ENCODE results near the gene COQ9. TPM values are rescaled to one million over a fixed set of nuclear protein-coding genes. Genes with fewer than 3 reads are reported as not detected.
"Not testable (repeated sequence)": the region's sequence is repeated elsewhere in the genome, so short reads cannot be mapped to it uniquely, and the experiment has no call there.

The COQ9 gene
- total RNA-seq, 2 donors from 2014 or later: 107 to 117 TPM

DNA sequence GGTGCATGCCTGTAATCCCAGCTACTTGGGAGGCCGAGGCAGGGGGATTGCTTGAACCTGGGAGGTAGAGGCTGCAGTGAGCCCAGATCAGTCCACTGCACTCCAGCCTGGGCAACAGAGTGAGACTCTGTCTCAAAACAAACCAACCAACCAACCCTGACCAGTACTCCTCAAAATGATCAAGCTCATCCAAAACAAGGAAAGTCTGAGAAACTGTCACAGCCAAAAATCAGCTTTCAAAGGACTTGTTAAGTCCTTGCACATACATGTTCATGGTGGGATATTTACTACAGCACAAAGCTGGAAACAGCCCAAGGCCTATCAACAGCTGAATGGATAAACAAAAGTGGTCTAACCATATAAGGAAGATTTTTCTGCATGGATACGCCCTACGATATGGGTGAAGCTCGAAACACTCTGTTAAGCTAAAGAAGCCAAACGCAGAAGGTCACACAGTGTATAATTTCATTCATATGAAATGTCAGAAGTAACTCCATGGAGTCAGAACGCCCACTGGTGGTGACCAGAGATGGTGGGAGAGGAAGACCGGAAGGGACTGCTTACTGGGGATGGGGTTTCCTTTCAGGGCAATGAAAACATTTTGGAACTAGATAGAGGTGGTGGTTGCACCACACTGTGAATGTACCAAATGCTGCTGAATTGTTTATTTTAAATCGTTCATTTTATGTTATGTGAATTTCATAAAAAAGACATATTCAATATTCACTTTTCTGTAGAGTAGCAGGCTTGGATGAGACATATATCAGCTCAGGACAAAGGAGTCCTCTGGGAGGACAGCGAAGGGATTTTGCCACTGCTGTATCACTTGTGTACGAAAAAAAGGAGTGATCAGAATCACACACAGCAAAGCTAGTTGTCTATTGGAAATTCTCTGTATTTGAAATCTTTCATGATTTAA lies 25.0 kb upstream of the COQ9 start:
- DNase-seq (peak in 1 of 2 donors; percentile 58), ATAC-seq (peak; percentile 55)
- intact Hi-C loops (cut with DNase I, micrococcal nuclease): loop anchor here in 1 of 2 donors (5.0 to 10.0 kb wide), 2 partner anchors 95 to 337 kb away; no protein-coding TSS in a partner anchor

DNA sequence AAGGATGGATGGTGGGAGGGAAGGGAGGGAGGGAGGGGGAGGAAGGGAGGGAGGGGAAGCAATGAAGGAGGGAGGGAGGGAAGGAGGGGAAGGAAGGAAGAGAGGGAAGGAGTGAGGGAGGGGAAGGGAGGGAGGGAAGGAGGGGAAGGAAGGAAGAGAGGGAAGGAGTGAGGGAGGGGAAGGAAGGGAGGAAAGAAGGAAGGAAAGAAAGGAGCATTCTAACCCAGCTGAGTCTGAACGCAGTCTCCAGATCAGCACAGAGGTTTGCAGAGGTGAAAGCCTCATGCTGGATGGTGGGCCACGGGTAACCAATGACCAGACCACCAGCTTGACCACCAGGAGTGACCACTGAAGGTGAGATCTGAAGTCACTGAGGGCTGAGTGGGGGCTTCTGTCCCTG lies 24.1 kb upstream of the COQ9 start:
- intact Hi-C loops (cut with DNase I, micrococcal nuclease): loop anchor here in 1 of 2 donors (5.0 to 10.0 kb wide), 2 partner anchors 94 to 338 kb away; no protein-coding TSS in a partner anchor
- DNase-seq (no peak), ATAC-seq (no peak)

DNA sequence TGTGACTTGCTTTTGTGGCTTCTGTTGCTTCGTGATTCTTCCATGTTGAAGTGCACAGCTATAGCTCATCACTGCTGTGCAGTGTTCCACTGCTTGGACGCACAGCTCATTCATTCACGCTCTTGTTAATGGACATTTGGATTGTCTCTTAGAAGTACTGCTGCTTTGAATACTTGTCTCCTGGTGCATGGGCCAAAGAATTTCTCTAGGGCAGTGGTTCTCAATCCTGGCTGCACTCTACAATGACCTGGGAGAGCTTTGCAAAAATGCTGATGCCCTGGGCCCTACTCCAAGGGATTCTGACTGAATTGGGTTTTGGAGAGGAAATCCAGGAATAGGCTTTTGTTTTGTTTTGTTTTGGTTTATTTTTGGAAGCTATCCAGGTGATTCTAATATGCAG lies 22.7 kb upstream of the COQ9 start:
- intact Hi-C loops (cut with DNase I, micrococcal nuclease): loop anchor here in 1 of 2 donors (5.0 to 10.0 kb wide), 2 partner anchors 93 to 340 kb away; no protein-coding TSS in a partner anchor
- ATAC-seq (no peak), DNase-seq (no peak)

DNA sequence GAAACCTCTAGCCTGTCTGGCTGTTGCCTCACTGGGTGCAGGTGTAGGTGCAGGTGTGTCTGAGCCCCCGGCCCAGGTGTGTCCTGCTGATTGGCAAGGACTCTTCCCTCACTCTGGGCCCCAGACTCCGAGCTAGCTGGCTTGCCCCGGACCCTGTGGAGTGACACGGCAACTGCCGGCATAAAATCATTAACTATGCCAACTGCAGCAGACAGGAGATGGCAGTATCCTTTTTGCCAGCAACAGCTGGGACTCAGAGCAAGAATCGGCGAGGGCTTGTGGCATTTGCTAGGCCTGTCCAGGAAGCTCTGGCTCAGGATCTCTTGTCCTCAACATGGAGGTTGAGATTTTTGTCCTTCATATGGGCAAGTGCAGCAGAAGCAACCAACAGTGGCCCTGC lies 20.9 kb upstream of the COQ9 start:
- DNase-seq (no peak), ATAC-seq (no peak)
- intact Hi-C loops (cut with DNase I, micrococcal nuclease): loop anchor here in 1 of 2 donors (10.0 kb wide), 1 partner anchor 342 kb away; no protein-coding TSS in a partner anchor

DNA sequence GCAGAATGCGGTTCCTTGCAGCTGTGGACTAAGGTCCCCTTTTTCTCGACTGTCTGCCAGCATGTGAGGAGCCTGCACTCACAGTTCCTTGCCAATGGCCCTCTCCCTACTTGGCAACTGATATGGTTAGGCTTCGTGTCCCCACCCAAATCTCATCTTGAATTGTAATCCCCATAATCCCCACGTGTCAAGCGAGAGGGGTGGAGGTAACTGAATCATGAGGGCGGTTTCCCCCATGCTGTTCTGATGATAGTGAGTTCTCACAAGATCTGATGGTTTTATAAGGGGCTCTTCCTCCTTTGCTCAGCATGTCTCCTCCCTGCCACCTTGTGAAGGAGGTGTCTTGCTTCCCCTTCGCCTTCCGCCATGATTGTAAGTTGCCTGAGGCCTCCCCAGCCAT lies 20.0 kb upstream of the COQ9 start:
- DNase-seq (no peak), ATAC-seq (no peak)
- intact Hi-C loops (cut with DNase I, micrococcal nuclease): loop anchor here in 1 of 2 donors (10.0 kb wide), 1 partner anchor 343 kb away; no protein-coding TSS in a partner anchor

DNA sequence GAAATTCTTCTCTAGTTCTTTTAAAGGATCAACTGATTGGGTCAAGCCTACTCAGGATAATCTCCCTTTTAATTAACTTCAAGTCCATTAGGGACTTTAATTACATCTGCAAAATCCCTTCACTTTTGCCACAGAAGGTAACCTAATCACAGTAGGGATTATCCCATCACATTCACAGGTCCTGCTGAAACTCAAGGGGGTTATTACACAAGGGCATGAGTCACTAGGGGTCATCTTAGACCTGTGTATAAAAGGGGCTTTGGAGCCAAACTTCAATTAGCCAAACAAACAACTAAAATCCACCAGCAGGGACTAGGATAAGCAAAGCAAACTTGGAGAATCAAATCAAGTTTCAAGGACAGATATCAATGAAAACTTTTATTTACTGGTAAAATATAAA lies 19.5 kb upstream of the COQ9 start:
- intact Hi-C loops (cut with DNase I, micrococcal nuclease): loop anchor here in 1 of 2 donors (10.0 kb wide), 1 partner anchor 343 kb away; no protein-coding TSS in a partner anchor
- no peak for ATAC-seq
- DNase-seq: no peak

DNA sequence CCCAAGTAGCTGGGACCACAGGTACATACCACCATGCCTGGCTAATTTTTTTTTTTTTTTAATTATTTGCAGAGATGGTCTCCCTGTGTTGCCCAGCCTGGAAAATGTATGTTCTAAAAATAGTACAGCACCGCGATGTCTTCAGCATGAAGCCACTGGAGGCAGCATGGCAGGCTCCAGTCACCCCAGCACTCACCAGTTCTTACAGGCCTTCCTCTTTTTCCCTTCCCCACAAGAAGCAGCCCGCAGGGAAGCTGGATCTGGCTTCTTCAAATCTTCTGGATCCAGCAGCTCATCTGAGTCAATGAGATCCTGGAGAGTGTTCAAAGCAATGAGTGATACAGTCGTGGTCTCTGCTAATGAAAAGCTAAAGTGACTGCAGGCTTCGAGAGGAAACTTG lies 16.3 kb upstream of the COQ9 start:
- DNase-seq (no peak), ATAC-seq (no peak)
- intact Hi-C loops (cut with DNase I, micrococcal nuclease): no loop called here

DNA sequence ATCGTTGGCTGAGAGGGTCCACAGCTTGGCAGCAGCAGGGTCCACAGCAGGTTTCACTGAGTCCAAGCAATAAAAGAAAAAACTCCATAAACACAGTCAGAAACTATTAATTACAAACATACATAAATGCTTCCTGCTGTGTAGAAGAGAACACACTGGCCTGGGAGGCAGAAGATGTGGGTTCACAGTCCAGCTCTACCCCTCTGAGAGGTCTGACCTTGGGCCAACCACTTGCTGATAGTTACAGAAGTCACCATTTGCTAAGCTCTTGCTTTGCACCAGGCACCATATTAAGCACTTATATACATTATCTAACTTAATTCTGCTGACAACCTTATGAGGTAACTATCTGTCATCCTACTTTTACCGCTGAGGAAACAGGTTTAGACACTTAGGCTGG lies 14.8 kb upstream of the COQ9 start:
- ATAC-seq (peak; percentile 81), DNase-seq (no peak)
- intact Hi-C loops (cut with DNase I, micrococcal nuclease): no loop called here

DNA sequence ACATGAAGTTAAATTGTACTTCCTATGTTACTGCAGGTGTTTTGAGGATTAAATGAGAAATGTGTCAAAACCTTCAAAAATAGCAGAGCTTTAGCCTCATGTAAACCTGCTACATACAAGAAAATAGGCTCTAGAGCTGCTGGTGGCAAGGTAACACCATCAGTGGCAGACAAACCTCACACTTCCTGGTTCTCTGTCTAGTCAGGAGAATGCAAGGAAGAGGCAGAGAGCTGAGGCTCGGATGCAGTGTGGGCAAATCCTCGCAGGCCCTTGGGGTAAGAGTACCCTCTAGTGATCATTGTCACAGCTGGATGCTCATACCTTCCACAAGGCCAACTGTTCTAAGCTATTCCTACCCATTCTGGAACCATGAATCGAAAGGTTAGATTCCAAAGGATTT lies 14.3 kb upstream of the COQ9 start:
- ATAC-seq (no peak), DNase-seq (no peak)
- intact Hi-C loops (cut with DNase I, micrococcal nuclease): no loop called here

DNA sequence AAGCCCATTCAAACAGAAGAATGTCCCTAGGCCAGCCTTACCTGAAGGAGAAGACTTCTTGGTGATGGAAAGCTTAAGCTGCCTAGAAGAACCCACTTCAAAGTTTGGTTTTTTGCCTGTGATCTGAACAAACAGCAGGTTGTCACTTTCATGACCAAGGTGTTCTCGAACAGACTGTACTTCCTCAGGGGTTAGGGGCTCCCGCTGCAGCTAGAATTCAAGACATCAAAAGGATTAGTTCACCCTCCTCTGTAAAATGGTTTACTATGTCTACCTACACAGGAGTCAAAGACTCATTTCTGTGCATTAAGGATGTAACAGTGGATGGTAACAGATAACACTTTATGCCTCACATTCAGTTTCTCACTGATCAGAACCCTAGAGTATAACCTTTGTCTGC lies 13.3 kb upstream of the COQ9 start:
- ATAC-seq (no peak), DNase-seq (no peak)
- intact Hi-C loops (cut with DNase I, micrococcal nuclease): no loop called here

DNA sequence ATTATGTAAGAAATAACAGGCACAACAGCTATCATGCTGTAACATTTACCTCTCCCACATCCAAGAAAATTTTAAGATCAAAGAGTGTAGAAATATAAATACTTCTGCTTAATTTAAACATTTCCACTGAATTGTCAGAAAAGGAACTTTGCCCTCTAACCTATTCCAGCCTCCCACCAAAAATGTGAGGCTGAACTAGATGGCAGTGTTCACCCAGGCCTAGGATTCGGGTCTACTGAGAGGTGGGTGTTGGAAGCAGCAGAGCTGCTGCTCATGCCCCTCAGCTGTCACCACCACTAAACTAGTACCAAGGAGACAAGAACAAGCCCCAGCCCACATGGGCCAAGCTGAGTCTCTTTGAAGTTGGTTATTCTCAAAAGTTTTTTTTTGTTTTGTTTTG lies 11.4 kb upstream of the COQ9 start:
- no peak for ATAC-seq
- intact Hi-C loops (cut with DNase I, micrococcal nuclease): no loop called here
- no peak for DNase-seq

DNA sequence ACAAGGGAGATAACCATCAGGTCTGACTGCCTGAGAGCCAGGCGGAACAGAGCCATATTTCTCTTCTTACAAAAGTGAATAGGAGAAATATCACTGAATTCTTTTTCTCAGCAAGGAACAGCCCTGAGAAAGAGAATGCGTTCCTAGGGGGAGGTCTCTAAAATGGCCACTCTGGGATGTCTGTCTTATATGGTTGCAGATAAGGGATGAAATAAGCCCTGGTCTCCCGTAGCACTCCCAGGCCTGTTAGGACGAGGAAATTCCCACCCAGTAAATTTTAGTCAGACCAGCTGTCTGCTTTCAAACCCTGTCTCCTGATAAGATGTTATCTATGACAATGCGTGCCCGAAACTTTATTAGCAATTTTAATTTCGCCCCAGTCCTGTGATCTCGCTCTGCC lies 7.3 kb upstream of the COQ9 start:
- intact Hi-C loops (cut with DNase I, micrococcal nuclease); DNase-seq; ATAC-seq: not testable (repeated sequence)

DNA sequence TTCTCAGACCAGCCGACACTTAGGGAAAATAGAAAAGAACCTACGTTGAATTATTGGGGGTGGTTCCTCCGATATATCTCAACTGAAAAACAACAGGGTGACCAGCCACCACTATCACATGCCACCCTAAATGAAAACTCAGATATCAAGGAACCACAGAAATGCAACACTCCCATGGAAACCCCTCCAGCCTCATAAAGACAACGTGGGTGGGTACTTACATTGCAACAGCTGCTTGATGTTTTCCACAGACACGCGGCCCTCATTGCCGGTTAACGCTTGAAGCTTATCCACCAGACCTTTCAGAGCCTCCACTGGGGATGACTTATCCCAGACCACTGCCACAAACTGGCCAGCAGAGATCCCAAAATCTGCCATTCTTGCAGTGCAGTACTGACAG lies 6.7 kb upstream of the COQ9 start:
- intact Hi-C loops (cut with DNase I, micrococcal nuclease); DNase-seq; ATAC-seq: not testable (repeated sequence)

DNA sequence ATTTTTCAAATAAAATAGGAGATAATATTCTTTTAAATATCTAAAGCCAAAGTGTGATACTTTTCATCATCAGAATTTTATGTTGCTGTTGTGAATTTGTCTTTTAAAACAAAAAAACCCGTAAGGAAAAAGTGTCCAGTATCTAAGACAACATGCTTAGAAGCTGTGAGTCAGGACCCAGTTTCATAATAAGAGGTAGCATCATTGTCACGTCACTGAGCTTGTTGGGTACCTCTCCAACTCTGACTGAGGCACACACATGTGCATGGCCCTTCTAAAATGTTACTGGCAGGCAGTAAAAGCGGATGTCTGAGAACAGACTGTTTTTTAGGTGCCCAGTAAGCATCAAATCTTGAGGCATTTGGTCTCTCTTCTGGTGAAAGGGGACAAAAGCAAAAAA lies 2.6 kb upstream of the COQ9 start:
- DNase-seq (no peak), ATAC-seq (no peak)
- intact Hi-C loops (cut with DNase I, micrococcal nuclease): no loop called here

DNA sequence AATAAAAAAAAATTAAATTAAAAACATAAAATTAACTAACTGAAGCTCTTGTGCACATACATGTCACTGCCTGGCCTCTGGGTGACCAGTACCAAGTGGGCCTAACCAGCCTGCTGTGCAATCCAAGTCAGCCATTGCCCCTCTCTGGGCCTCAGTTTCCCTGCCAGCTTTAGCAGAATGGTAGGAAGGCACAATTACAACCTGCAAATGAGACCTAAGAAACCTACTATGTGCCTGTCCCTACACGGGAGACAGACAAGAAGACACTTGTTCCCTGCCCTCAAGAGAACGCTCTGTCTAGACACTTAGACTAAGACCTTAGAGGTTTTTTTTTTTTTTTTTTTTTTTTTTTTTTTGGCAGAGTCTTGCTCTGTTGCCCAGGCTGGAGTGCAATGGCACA lies 1.8 kb upstream of the COQ9 start:
- no peak for ATAC-seq
- intact Hi-C loops (cut with DNase I, micrococcal nuclease): no loop called here
- no peak for DNase-seq

DNA sequence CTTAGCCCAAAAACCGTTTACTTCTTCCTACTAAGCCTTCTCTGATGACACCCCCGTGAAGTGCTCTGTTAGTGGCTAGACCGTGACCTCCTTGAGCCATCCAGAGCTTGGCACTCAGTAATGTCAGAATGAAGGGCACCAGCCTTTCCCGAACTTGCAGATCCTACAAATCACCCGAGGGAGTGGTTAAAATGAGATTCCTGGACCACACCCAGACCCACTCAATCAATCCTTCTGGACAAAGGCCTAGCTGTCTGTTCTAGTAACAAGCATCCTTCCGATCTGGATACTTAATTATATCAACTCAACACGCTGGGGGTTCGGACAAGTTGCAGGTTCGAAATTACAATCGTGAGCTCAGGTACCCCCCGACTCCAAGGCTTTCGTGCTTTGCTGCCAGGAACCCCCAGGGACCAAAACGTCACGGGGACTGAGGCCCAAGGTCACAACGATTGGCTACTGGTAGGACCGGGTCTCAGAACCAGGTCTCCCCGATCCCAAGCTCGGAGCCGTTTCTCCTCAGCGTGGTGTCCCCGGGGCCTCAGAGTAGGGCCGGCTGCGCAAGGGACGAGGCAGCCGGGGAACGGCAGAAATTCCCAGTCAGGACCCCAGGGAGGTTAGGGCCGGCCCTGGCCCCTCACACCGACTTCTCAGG lies 621 bp upstream of the COQ9 start:
- ATAC-seq (peak; percentile 42), DNase-seq (peak in 1 of 2 donors; percentile 49)
- intact Hi-C loops (cut with DNase I, micrococcal nuclease): no loop called here

DNA sequence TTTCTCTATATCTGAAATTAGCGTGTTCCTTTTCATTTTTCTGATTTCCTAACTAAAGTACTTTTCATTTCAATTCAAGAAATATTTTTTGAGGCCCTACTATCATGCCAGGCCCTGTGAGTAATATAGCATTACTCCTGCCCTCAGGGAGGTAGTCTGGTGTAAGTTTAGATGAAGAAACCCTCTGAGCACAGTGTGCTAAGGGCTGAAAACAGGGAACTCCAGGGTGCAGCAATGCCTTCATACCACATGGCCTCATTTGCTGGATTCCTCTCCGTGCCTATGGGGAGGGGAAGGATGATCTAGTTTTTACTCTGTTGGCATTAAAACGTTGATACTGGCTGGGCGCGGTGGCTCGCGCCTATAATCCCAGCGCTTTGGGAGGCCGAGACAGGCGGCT lies 4.7 kb downstream of the COQ9 start:
- intact Hi-C loops (cut with DNase I, micrococcal nuclease): no loop called here
- ATAC-seq: no peak

DNA sequence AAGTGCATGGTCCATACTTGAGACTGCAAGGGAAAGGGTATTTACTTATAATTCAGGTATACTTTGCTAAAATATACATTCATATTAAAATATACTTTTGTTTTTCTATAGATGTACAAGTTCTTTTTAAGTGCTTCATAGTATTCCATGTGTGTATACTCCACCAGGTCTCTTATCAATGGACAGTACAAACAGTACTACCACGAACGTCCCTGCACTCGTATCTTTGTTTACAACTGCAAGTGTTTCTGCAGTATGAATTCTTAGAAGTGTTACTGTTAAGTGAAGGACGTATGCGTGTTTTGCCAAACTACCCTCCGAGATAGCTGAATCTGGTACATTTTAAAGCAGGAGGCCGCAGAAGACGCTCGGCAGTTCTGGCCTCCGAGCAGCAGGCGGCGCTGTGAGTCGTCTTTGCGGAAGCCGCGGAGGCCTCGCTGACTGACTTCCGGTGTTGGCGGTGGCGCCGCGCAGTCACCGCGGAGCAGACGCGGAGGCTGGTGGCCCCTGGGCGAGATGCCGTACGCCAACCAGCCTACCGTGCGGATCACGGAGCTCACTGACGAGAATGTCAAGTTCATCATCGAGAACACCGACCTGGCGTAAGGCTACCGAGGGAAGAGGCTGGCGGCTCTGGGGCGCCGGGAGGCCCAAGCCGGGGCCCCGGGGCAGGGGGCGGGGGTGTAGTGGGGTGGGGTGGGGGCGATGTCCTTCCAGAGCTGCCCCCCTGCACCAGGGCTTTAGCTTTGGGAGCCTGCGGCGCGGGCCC lies 15.1 kb downstream of the COQ9 start, which contains the start of gene POLR2C:
TSS of gene POLR2C (plus strand) at position 471 of the 769 bp plus-strand sequence. CDS start at position 517, 46 bp downstream.
- peak; percentile 96 for ATAC-seq
- peak; percentile 79 to 92 for DNase-seq
- intact Hi-C loops (cut with DNase I, micrococcal nuclease): no loop called here

More for the DNA sequence above, 4.7 kb downstream of the COQ9 start:
- DNase-seq: no peak

DNA sequence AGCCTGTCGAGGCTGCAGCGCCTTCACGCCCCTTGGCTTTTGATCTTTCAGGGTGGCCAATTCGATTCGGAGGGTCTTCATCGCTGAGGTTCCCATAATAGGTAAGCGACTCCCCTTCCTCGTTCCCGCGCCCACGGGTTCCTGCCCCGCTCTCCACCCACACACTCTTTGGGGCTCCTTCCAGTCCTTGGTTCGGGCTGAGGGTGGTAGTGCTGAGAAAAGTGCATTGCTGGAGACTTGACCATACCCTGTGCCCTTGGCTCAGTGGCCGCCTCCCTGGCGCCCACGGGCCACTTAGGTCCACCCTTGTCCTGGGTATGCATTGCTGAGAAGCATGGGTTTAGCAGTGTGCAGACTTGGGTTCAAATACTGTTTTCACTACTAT lies 15.7 kb downstream of the COQ9 start:
- DNase-seq (no peak), ATAC-seq (peak; percentile 56)
- intact Hi-C loops (cut with DNase I, micrococcal nuclease): no loop called here
